OCI-LY7 (cell line): Measurements from ENCODE around the gene SPC25. TPM values are rescaled to one million over a fixed set of nuclear protein-coding genes. Genes with fewer than 3 reads are reported as not detected.

Experiments used
- BruUV-seq: library from RNA; stranded (reverse); fragments of 400-500 nt; replicated peaks from 2 replicates; lab custom pipeline; 2021; lab: Mats Ljungman, UMichigan
- CTCF ChIA-PET: fragments of 300-600 bp; sonication (Branson Sonifier 250); formaldehyde crosslinking; loops from one replicate; lab custom pipeline; 2022; ENCODE audit warnings: antibody characterized with exemption; ENCODE audit not compliant: unreplicated experiment; lab: Charles Lee
- POLR2A ChIA-PET: fragments of 300-600 bp; sonication (Branson Sonifier 250); formaldehyde crosslinking; loops from one replicate; lab custom pipeline; 2022; ENCODE audit warnings: antibody characterized with exemption; lab: Charles Lee
- DNase-seq: peaks from one replicate; pipeline ENCODE4 v3.0.0-alpha.2; 2015; ENCODE audit warnings: low spot score
- H2AFZ ChIP-seq: fragments of 200-600 bp; sonication (generic), shearing (Covaris generic); 2 replicates; pipeline ENCODE4 v1.6.1; 2014; ENCODE audit warnings: mild to moderate bottlenecking, antibody characterized with exemption, low read length, moderate library complexity
- H3K27ac ChIP-seq: fragments of 200-600 bp; sonication (generic); 2 replicates; pipeline ENCODE4 v1.5.1; 2014; ENCODE audit warnings: mixed run types, low read depth, mild to moderate bottlenecking, moderate library complexity, low read length, inconsistent platforms; ENCODE audit not compliant: poor library complexity, severe bottlenecking
- H3K36me3 ChIP-seq: fragments of 200-600 bp; sonication (generic); 2 replicates; pipeline ENCODE4 v1.6.1; 2014; ENCODE audit warnings: mild to moderate bottlenecking, antibody characterized with exemption, low read length, moderate library complexity, mixed read lengths; ENCODE audit not compliant: insufficient read depth
- H3K4me1 ChIP-seq: fragments of 200-600 bp; sonication (generic); 2 replicates; pipeline ENCODE4 v1.5.1; 2014; ENCODE audit warnings: mild to moderate bottlenecking, low read length; ENCODE audit not compliant: insufficient read depth, poor library complexity, severe bottlenecking
- H3K4me2 ChIP-seq: fragments of 200-600 bp; sonication (generic); 2 replicates; pipeline ENCODE4 v1.6.1; 2014; ENCODE audit warnings: mild to moderate bottlenecking, low read length
- H3K4me3 ChIP-seq: fragments of 200-600 bp; sonication (generic); 2 replicates; pipeline ENCODE4 v1.5.1; 2014; ENCODE audit warnings: mild to moderate bottlenecking, low read depth, low read length; ENCODE audit not compliant: poor library complexity, severe bottlenecking
- H3K79me2 ChIP-seq: fragments of 200-600 bp; sonication (generic); 2 replicates; pipeline ENCODE4 v1.6.1; 2016; ENCODE audit warnings: low read depth, mild to moderate bottlenecking, low read length, moderate library complexity, mixed read lengths; ENCODE audit not compliant: insufficient read depth
- H3K9me2 ChIP-seq: fragments of 200-600 bp; sonication (generic); 2 replicates; pipeline ENCODE4 v1.6.1; 2016; ENCODE audit warnings: mild to moderate bottlenecking, low read length, mixed read lengths; ENCODE audit not compliant: insufficient read depth
- H3K9me3 ChIP-seq: fragments of 200-600 bp; sonication (generic); 2 replicates; pipeline ENCODE4 v1.6.1; 2014; ENCODE audit warnings: mild to moderate bottlenecking, mixed run types, low read length, mixed read lengths
- H4K20me1 ChIP-seq: fragments of 200-600 bp; sonication (generic); 2 replicates; pipeline ENCODE4 v1.6.1; 2014; ENCODE audit warnings: mild to moderate bottlenecking, antibody characterized with exemption, low read length, moderate library complexity, mixed read lengths; ENCODE audit not compliant: insufficient read depth
- CTCF ChIP-seq: fragments of 200-600 bp; sonication (generic); conservative IDR thresholded peaks from 2 replicates; pipeline ENCODE4 v1.5.1; 2014; ENCODE audit warnings: mild to moderate bottlenecking, antibody characterized with exemption, low read length, moderate library complexity, mixed read lengths
- EZH2phosphoT487 ChIP-seq: fragments of 200-600 bp; sonication (generic); IDR thresholded peaks from 2 replicates; pipeline ENCODE4 v1.6.1; 2018; ENCODE audit warnings: low read depth, borderline replicate concordance, mild to moderate bottlenecking, mixed run types, antibody characterized with exemption, low read length, moderate library complexity, mixed read lengths
- intact Hi-C: fragments of 100-400 bp; cut with micrococcal nuclease; formaldehyde crosslinking; loops from one replicate; pipeline ENCODE4 v1.10.0; 2022; ENCODE audit not compliant: unreplicated experiment
- total RNA-seq, 2 experiments: library from RNA; depleted of rRNA in 1 of 2; stranded (reverse); fragments of >200 nt in 1 of 2; shearing (Covaris generic) in 1 of 2; gene quantifications; 2 replicates each; pipeline ENCODE4 v1.2.3, GENCODE V29; 2014 to 2022

SPC25 gene
- total RNA-seq, 2 experiments from 2014 or later: 29.3 to 53.1 TPM

DNA sequence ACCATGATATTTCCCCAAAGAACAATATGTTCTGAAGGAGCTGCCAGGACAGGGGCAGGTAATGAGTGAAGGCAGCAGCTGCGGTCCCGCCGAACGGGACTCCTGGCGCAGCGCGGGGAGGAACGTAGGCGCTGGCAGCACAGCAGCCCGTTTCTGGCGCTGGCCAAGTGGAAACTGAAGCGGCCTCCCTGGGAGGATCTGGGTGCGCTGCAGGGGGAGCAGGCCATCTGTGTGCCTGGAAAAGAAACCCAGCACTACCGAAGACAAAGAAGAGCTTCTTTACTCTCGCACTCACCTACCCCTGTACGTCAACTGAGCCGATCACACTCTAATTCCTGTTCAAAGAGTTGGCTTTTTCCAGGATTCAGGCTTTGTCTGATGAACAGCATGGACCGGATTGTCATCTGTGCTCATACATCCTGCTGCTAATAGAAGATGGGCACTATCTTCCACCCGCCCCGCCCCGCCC is 22.7 kb upstream of the SPC25 start:
- Histone ChIP-seq H3K79me2 (no peaks in the 10 kb centered on the region), H3K4me1 (no peaks in the 10 kb centered on the region), H3K9me2 (no peaks in the 10 kb centered on the region), H4K20me1 (no peaks in the 10 kb centered on the region), H2AFZ (no peak overlapping the region), H3K9me3 (no peaks in the 10 kb centered on the region), H3K4me3 (no peak overlapping the region), H3K36me3 (no peaks in the 10 kb centered on the region), H3K27ac (no peak overlapping the region), H3K4me2 (no peak overlapping the region)
- POLR2A ChIA-PET: interaction anchor here (0.6 kb wide), 1 partner anchor 96 kb away, joined by 3 read pairs; no protein-coding TSS in a partner anchor
- TF ChIP-seq CTCF (no peak), EZH2phosphoT487 (no peak)
- no TSS peak for BruUV-seq
- DNase-seq: no peak
- CTCF ChIA-PET: no interaction called here
- intact Hi-C loops: no loop called here

- Histone ChIP-seq H2AFZ (no peak overlapping the region), H3K9me3 (no peaks in the 10 kb centered on the region), H3K9me2 (no peaks in the 10 kb centered on the region), H4K20me1 (no peaks in the 10 kb centered on the region), H3K4me2 (no peak overlapping the region), H3K4me3 (no peak overlapping the region), H3K27ac (no peak overlapping the region), H3K36me3 (no peaks in the 10 kb centered on the region), H3K4me1 (no peaks in the 10 kb centered on the region), H3K79me2 (no peaks in the 10 kb centered on the region)
- intact Hi-C loops: no loop called here
- ChIA-PET CTCF (no interaction called here), POLR2A (interaction anchor here (0.7 kb wide), 1 partner anchor 1276 kb away, joined by 3 read pairs; no protein-coding TSS in a partner anchor)
- no peak for DNase-seq
- no peak for TF ChIP-seq CTCF
- TF ChIP-seq EZH2phosphoT487: no peak
- BruUV-seq: no TSS peak
Measured at GRCh38 chr2:168912466-168912865, 22.2 kb upstream of the SPC25 start.

GRCh38 chr2:168910330-168910729 is 20.1 kb upstream of the SPC25 start:
- Histone ChIP-seq H3K79me2 (no peaks in the 10 kb centered on the region), H3K36me3 (no peaks in the 10 kb centered on the region), H4K20me1 (no peaks in the 10 kb centered on the region), H3K9me3 (no peaks in the 10 kb centered on the region), H3K4me3 (no peak overlapping the region), H3K4me2 (no peak overlapping the region), H3K27ac (no peak overlapping the region), H3K9me2 (no peaks in the 10 kb centered on the region), H3K4me1 (no peaks in the 10 kb centered on the region), H2AFZ (no peak overlapping the region)
- ChIA-PET CTCF (no interaction called here), POLR2A (interaction anchor here (0.5 to 0.8 kb wide), 2 partner anchors 47 to 141 kb away, joined by 3 read pairs; no protein-coding TSS in a partner anchor)
- no TSS peak for BruUV-seq
- no peak for DNase-seq
- intact Hi-C loops: no loop called here
- TF ChIP-seq EZH2phosphoT487: no peak
- no peak for TF ChIP-seq CTCF
